ENCODE measurements around the gene LMNB1.

Gene LMNB1

GRCh38 chr5:126794157-126794828 lies 17.4 kb downstream of the LMNB1 start:
- Histone ChIP-seq H3K79me2 (ENCODE audit: insufficient read depth, low read length) (peaks cover 100% of the 10 kb centered on the region), H3K9me3 (ENCODE audit: insufficient read depth, low read length) (no peaks in the 10 kb centered on the region), H3K9ac (ENCODE audit: low read length) (no peak overlapping the region), H3K4me2 (ENCODE audit: low read depth, low read length, poor library complexity, severe bottlenecking) (peak overlapping the region; percentile 36), H3F3A (ENCODE audit: insufficient read depth) (peaks cover 13% of the 10 kb centered on the region), H3K36me3 (ENCODE audit: low read length) (no peaks in the 10 kb centered on the region), H2AFZ (ENCODE audit: low read depth, low read length, severe bottlenecking) (no peak overlapping the region), H3K9me2 (replicated peaks; ENCODE audit: insufficient read depth, low read length) (no peaks in the 10 kb centered on the region), H4K20me1 (ENCODE audit: low read depth, low read length) (peaks cover 31% of the 10 kb centered on the region; the same call in 1 of the 2 replicates), H3K4me3 (ENCODE audit: insufficient read depth, low read length, poor library complexity, severe bottlenecking) (no peak overlapping the region), H3K27me3 (ENCODE audit: low read length) (no peaks in the 10 kb centered on the region), H3K27ac (ENCODE audit: low read depth, low read length) (no peak overlapping the region)
- no peak for TF ChIP-seq CTCF (IDR thresholded peaks at IDR 0.05; ENCODE audit: insufficient read depth, low read length, poor library complexity, severe bottlenecking)
- no peak for TF ChIP-seq EZH2phosphoT487 (conservative IDR thresholded peaks at IDR 0.05; ENCODE audit: low read length)

GRCh38 chr5:126799780-126800179 lies 22.8 kb downstream of the LMNB1 start:
- H3K9me2 ChIP-seq (replicated peaks; ENCODE audit: insufficient read depth, low read length) = no peaks in the 10 kb centered on the region
- H2AFZ ChIP-seq (ENCODE audit: low read depth, low read length, severe bottlenecking) = no peak overlapping the region
- no peaks in the 10 kb centered on the region for H3K9me3 ChIP-seq (ENCODE audit: insufficient read depth, low read length)
- H3K4me3 ChIP-seq (ENCODE audit: insufficient read depth, low read length, poor library complexity, severe bottlenecking) = no peak overlapping the region
- H3F3A ChIP-seq (ENCODE audit: insufficient read depth) = peaks cover 37% of the 10 kb centered on the region
- peaks cover 98% of the 10 kb centered on the region for H3K79me2 ChIP-seq (ENCODE audit: insufficient read depth, low read length)
- H3K36me3 ChIP-seq (ENCODE audit: low read length) = peaks cover 6% of the 10 kb centered on the region
- H3K27me3 ChIP-seq (ENCODE audit: low read length) = no peaks in the 10 kb centered on the region
- H3K27ac ChIP-seq (ENCODE audit: low read depth, low read length) = peak overlapping the region; percentile 1; the same call in 1 of the 2 replicates
- peaks cover 22% of the 10 kb centered on the region for H4K20me1 ChIP-seq (ENCODE audit: low read depth, low read length)
- H3K9ac ChIP-seq (ENCODE audit: low read length) = no peak overlapping the region
- H3K4me2 ChIP-seq (ENCODE audit: low read depth, low read length, poor library complexity, severe bottlenecking) = no peak overlapping the region
- no peak for TF ChIP-seq CTCF (IDR thresholded peaks at IDR 0.05; ENCODE audit: insufficient read depth, low read length, poor library complexity, severe bottlenecking)
- no peak for TF ChIP-seq EZH2phosphoT487 (conservative IDR thresholded peaks at IDR 0.05; ENCODE audit: low read length)

GRCh38 chr5:126801174-126801991 lies 24.4 kb downstream of the LMNB1 start:
- H3K27ac ChIP-seq (ENCODE audit: low read depth, low read length) = peak overlapping the region; percentile 38
- no peaks in the 10 kb centered on the region for H3K9me3 ChIP-seq (ENCODE audit: insufficient read depth, low read length)
- H4K20me1 ChIP-seq (ENCODE audit: low read depth, low read length) = peaks cover 32% of the 10 kb centered on the region
- no peak overlapping the region for H3K4me3 ChIP-seq (ENCODE audit: insufficient read depth, low read length, poor library complexity, severe bottlenecking)
- no peak for TF ChIP-seq CTCF (IDR thresholded peaks at IDR 0.05; ENCODE audit: insufficient read depth, low read length, poor library complexity, severe bottlenecking)
- TF ChIP-seq EZH2phosphoT487 (conservative IDR thresholded peaks at IDR 0.05; ENCODE audit: low read length) = no peak
- peak overlapping the region; percentile 19; the same call in 1 of the 2 replicates for H3K9ac ChIP-seq (ENCODE audit: low read length)
- no peaks in the 10 kb centered on the region for H3K9me2 ChIP-seq (replicated peaks; ENCODE audit: insufficient read depth, low read length)
- peaks cover 52% of the 10 kb centered on the region for H3F3A ChIP-seq (ENCODE audit: insufficient read depth)
- peaks cover 18% of the 10 kb centered on the region for H3K36me3 ChIP-seq (ENCODE audit: low read length)
- peak overlapping the region; percentile 40 for H3K4me2 ChIP-seq (ENCODE audit: low read depth, low read length, poor library complexity, severe bottlenecking)
- no peaks in the 10 kb centered on the region for H3K27me3 ChIP-seq (ENCODE audit: low read length)
- H3K79me2 ChIP-seq (ENCODE audit: insufficient read depth, low read length) = peaks cover 98% of the 10 kb centered on the region
- no peak overlapping the region for H2AFZ ChIP-seq (ENCODE audit: low read depth, low read length, severe bottlenecking)
